Measurements from ENCODE around the gene BIRC6. TPM values are rescaled to one million over a fixed set of nuclear protein-coding genes. Genes with fewer than 3 reads are reported as not detected.

Gene BIRC6
- total and polyA plus RNA-seq, 2 of the 8 experiments (the other 6 are each of a cell fraction or from before 2014, with no cell fraction given), result 32.5 to 69.5 TPM

DNA sequence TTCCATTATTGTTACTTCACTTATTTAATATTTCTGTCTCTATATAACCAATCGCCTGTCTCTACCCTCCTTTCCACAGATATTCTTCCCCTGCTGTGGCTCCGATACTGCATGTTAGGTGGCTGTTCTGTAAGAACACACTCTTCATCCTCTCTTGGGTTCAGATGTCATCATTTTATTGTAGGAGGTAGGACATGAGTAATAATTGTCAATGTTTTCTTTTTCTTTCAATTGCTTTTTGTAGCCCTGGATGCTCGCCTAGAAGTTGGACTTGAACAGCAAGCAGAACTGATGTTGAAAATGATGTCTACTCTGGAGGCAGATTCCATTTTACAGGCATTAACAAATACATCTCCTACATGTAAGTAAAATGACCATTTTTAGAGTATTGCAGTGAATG is 128.6 kb downstream of the BIRC6 start:
- Histone ChIP-seq H3K4me2 (ENCODE audit: insufficient read depth in 1 of 2, low read depth in 2 of 2, low read length in 2 of 2) (no peak overlapping the region), H2BK20ac (ENCODE audit: low read length) (no peak overlapping the region)

More for the DNA sequence above, 128.6 kb downstream of the BIRC6 start:
- no peak overlapping the region for H2BK15ac ChIP-seq (ENCODE audit: low read length)
- H3K79me1 ChIP-seq (ENCODE audit: low read depth, low read length), result no peaks in the 10 kb centered on the region
- H3K14ac ChIP-seq (ENCODE audit: insufficient read length), result no peak overlapping the region
- H4K20me1 ChIP-seq (replicated peaks in 1 of 2; ENCODE audit: control insufficient read depth in 1 of 2, insufficient read depth in 2 of 2, low read length in 2 of 2), result peaks cover 0 to 1% of the 10 kb centered on the region in 2 experiments
- no peak overlapping the region for H3K27ac ChIP-seq (ENCODE audit: low read depth, low read length)
- peaks cover 2 to 66% (median 27%) of the 10 kb centered on the region in 4 experiments; a peak in 7 of 8 replicates for H3K36me3 ChIP-seq (ENCODE audit: control insufficient read depth in 2 of 4, insufficient read depth in 4 of 4, low read length in 3 of 4)
- H2BK12ac ChIP-seq (ENCODE audit: low read depth, low read length), result no peak overlapping the region
- no peaks in the 10 kb centered on the region for H3K27me3 ChIP-seq (replicated peaks in 1 of 4; ENCODE audit: control insufficient read depth in 3 of 4, extremely low read depth in 1 of 4, insufficient read depth in 3 of 4, low read length in 3 of 4)
- H2BK5ac ChIP-seq (ENCODE audit: low read depth, low read length), result no peak overlapping the region
- no peaks in the 10 kb centered on the region for H3K23me2 ChIP-seq (ENCODE audit: low read depth, low read length)
- no peak overlapping the region for H2BK120ac ChIP-seq (replicated peaks; ENCODE audit: low read depth, low read length)
- no peak overlapping the region for H3K4me3 ChIP-seq (ENCODE audit: extremely low read depth in 1 of 4, insufficient read depth in 2 of 4, low read depth in 3 of 4, low read length in 4 of 4)
- H3K79me2 ChIP-seq (ENCODE audit: control insufficient read depth in 1 of 2, insufficient read depth in 2 of 2, low read length in 2 of 2), result no peaks in the 10 kb centered on the region
- H3K18ac ChIP-seq (ENCODE audit: extremely low read depth, low read length), result no peak overlapping the region
- H2AFZ ChIP-seq (ENCODE audit: low read length), result no peak overlapping the region
- 84% methylated on average over 3 of the region's 3 CpGs; no CpG with 5 or more reads in 1 of the 2 experiments for WGBS, 2 experiments (ENCODE audit: extremely low coverage in 1 of 2, insufficient coverage in 1 of 2, insufficient read length in 1 of 2, insufficient replicate concordance in 2 of 2, low coverage in 1 of 2, low lambda C conversion rate in 2 of 2, missing lambda C conversion rate in 1 of 2)
- no peak overlapping the region for H4K5ac ChIP-seq (ENCODE audit: insufficient read length, low read depth, low read length)
- TF ChIP-seq FOSL1 (IDR thresholded peaks at IDR 0.05; ENCODE audit: insufficient read depth, low read depth, low read length) (no peak), POLR2A (IDR thresholded peaks at IDR 0.05; ENCODE audit: control extremely low read depth in 1 of 2, low read depth in 2 of 2, low read length in 2 of 2) (no peak), CBX5 (IDR thresholded peaks at IDR 0.05; ENCODE audit: low read depth, low read length) (no peak), BACH1 (IDR thresholded peaks at IDR 0.05; ENCODE audit: low read length) (no peak), RFX5 (IDR thresholded peaks at IDR 0.05; ENCODE audit: borderline replicate concordance, low read depth, low read length) (no peak), EGR1 (IDR thresholded peaks at IDR 0.05; ENCODE audit: borderline replicate concordance, low read depth, low read length) (no peak), EZH2 (IDR thresholded peaks at IDR 0.05; ENCODE audit: low read depth, low read length, severe bottlenecking) (no peak)
- no peak overlapping the region for H3K4ac ChIP-seq (replicated peaks; ENCODE audit: insufficient read length, low read depth, low read length)
- H3K23ac ChIP-seq (ENCODE audit: insufficient read length), result no peak overlapping the region
- H2AK5ac ChIP-seq (ENCODE audit: low read depth, low read length), result no peak overlapping the region
- FAIRE-seq (no peak), DNase-seq (ENCODE audit: low read depth in 1 of 2, low spot score in 2 of 2) (no peak)
- no peaks in the 10 kb centered on the region for H3K9me3 ChIP-seq (ENCODE audit: insufficient read depth in 2 of 2, low read depth in 1 of 2, low read length in 1 of 2)
- no peak overlapping the region for H3K9ac ChIP-seq (replicated peaks in 1 of 4; ENCODE audit: extremely low read depth in 1 of 4, low read depth in 3 of 4, low read length in 3 of 4)
- ChIA-PET CTCF (ENCODE audit: partially characterized antibody) (no interaction called here), POLR2A (ENCODE audit: partially characterized antibody) (no interaction called here)
- no peak overlapping the region for H3K56ac ChIP-seq (replicated peaks; ENCODE audit: insufficient read length, low read depth, low read length)
- no peak overlapping the region for H4K8ac ChIP-seq (ENCODE audit: extremely low read depth, insufficient read depth, low read length)
- no peaks in the 10 kb centered on the region for H3K4me1 ChIP-seq (replicated peaks in 1 of 4; ENCODE audit: control insufficient read depth in 3 of 4, insufficient read depth in 4 of 4, low read length in 3 of 4)
- H4K91ac ChIP-seq (replicated peaks; ENCODE audit: insufficient read length, low read length), result no peak overlapping the region

Data from H1 (cell line).